ENCODE data around the gene AGFG1.

AGFG1 gene

GRCh38 chr2:227466887-227467600 is 4.9 kb upstream of the AGFG1 start:
- TF ChIP-seq CTCF (IDR thresholded peaks at IDR 0.05; ENCODE audit: control insufficient read depth, extremely low read depth, insufficient read depth), result no peak
- DNase-seq (ENCODE audit: low read depth), result no peak
- H3K4me3 ChIP-seq (ENCODE audit: low read depth, low read length), result no peak overlapping the region

- no peak overlapping the region for H3K4me3 ChIP-seq (ENCODE audit: low read depth, low read length)
- TF ChIP-seq CTCF (IDR thresholded peaks at IDR 0.05; ENCODE audit: control insufficient read depth, extremely low read depth, insufficient read depth), result no peak
- DNase-seq (ENCODE audit: low read depth), result no peak
These were observed 544 bp upstream of the AGFG1 start for GRCh38 chr2:227471412-227471811.

GRCh38 chr2:227472265-227473121 is 537 bp downstream of the AGFG1 start:
- DNase-seq (ENCODE audit: low read depth), result no peak
- H3K4me3 ChIP-seq (ENCODE audit: low read depth, low read length), result peak overlapping the region; percentile 64
- TF ChIP-seq CTCF (IDR thresholded peaks at IDR 0.05; ENCODE audit: control insufficient read depth, extremely low read depth, insufficient read depth), result no peak

- DNase-seq (ENCODE audit: low read depth), result no peak
- no peak for TF ChIP-seq CTCF (IDR thresholded peaks at IDR 0.05; ENCODE audit: control insufficient read depth, extremely low read depth, insufficient read depth)
- peak overlapping the region; percentile 64 for H3K4me3 ChIP-seq (ENCODE audit: low read depth, low read length)
These were observed 1.1 kb downstream of the AGFG1 start for GRCh38 chr2:227473122-227473461.

- H3K4me3 ChIP-seq (ENCODE audit: low read depth, low read length), result no peak overlapping the region
- no peak for DNase-seq (ENCODE audit: low read depth)
- no peak for TF ChIP-seq CTCF (IDR thresholded peaks at IDR 0.05; ENCODE audit: control insufficient read depth, extremely low read depth, insufficient read depth)
These were observed 1.9 kb downstream of the AGFG1 start for GRCh38 chr2:227473806-227474205.

- H3K4me3 ChIP-seq (ENCODE audit: low read depth, low read length), result no peak overlapping the region
- no peak for TF ChIP-seq CTCF (IDR thresholded peaks at IDR 0.05; ENCODE audit: control insufficient read depth, extremely low read depth, insufficient read depth)
- peak; percentile 30 for DNase-seq (ENCODE audit: low read depth)
These were observed 2.5 kb downstream of the AGFG1 start for GRCh38 chr2:227474410-227474809.
